Panc1 (cell line): ENCODE results near the gene HTT-AS. TPM values are rescaled to one million over a fixed set of nuclear protein-coding genes. Genes with fewer than 3 reads are reported as not detected.

Experiments
- ATAC-seq: fragments of 200-7000 bp; cut with Tn5 transposase; 2 replicates; pipeline ENCODE4 v1.9.1; 2020; ENCODE audit warnings: mild to moderate bottlenecking, moderate library complexity
- BruUV-seq: library from RNA; stranded (reverse); fragments of 400-500 nt; replicated peaks from 2 replicates; lab custom pipeline; 2021; lab: Mats Ljungman, UMichigan
- CTCF ChIA-PET: fragments of 300-600 bp; sonication (Branson Sonifier 250); formaldehyde crosslinking; loops from one replicate; lab custom pipeline; 2022; ENCODE audit warnings: antibody characterized with exemption; lab: Charles Lee
- POLR2A ChIA-PET: fragments of 300-600 bp; sonication (Branson Sonifier 250); formaldehyde crosslinking; loops from one replicate; lab custom pipeline; 2022; ENCODE audit warnings: antibody characterized with exemption; lab: Charles Lee
- DNase-seq: peaks from one replicate; pipeline ENCODE4 v3.0.0-alpha.2; 2010; ENCODE audit warnings: low read depth, low spot score
- H3K27ac ChIP-seq: 2 replicates; pipeline ENCODE4 v1.5.1; 2011; ENCODE audit warnings: mild to moderate bottlenecking, low read length, inconsistent platforms
- H3K27me3 ChIP-seq: fragments of 200-500 bp; sonication (Bioruptor generic); 2 replicates; pipeline ENCODE4 v1.6.0; 2014; ENCODE audit warnings: low read length, inconsistent platforms; ENCODE audit not compliant: control insufficient read depth, insufficient read depth
- H3K36me3 ChIP-seq: fragments of 200-500 bp; sonication (Bioruptor generic); 2 replicates; pipeline ENCODE4 v1.5.1; 2014; ENCODE audit warnings: inconsistent platforms, mild to moderate bottlenecking, low read length, moderate library complexity; ENCODE audit not compliant: control insufficient read depth, insufficient read depth
- H3K4me1 ChIP-seq: 2 replicates; pipeline ENCODE4 v1.5.1; 2011; ENCODE audit warnings: inconsistent platforms, mild to moderate bottlenecking, low read length, moderate library complexity; ENCODE audit not compliant: control insufficient read depth, insufficient read depth
- H3K4me3 ChIP-seq, 2 experiments: 2 replicates each; pipeline ENCODE4 v1.5.1; 2011 to 2012; ENCODE audit warnings: low read depth in 2 of 2, low read length in 2 of 2, mild to moderate bottlenecking in 2 of 2, inconsistent platforms in 1 of 2, moderate library complexity in 1 of 2
- H3K9me3 ChIP-seq: fragments of 200-500 bp; sonication (Bioruptor generic); 2 replicates; pipeline ENCODE4 v1.5.1; 2014; ENCODE audit warnings: low read depth, mild to moderate bottlenecking, inconsistent platforms, low read length, moderate library complexity; ENCODE audit not compliant: control insufficient read depth, insufficient read depth
- POLR2AphosphoS5 ChIP-seq: IDR thresholded peaks from 2 replicates; pipeline ENCODE4 v1.6.1; 2012; ENCODE audit warnings: mild to moderate bottlenecking, low read depth, low read length, moderate library complexity
- SIN3A ChIP-seq: IDR thresholded peaks from 2 replicates; pipeline ENCODE4 v1.6.1; 2012; ENCODE audit warnings: low read depth, mild to moderate bottlenecking, low read length, moderate library complexity, borderline replicate concordance; ENCODE audit not compliant: insufficient read depth
- TCF7L2 ChIP-seq: IDR thresholded peaks from 2 replicates; pipeline ENCODE4 v1.6.1; 2011; ENCODE audit warnings: mild to moderate bottlenecking, low read depth, low read length, inconsistent platforms
- in situ Hi-C: cut with HindIII; loops from 2 replicates; pipeline ENCODE4 v1.10.0; 2016; ENCODE audit warnings: low sequenced_read_pairs, low pct_unique_long_range_greater_than_20kb
- intact Hi-C: fragments of 100-400 bp; cut with micrococcal nuclease; formaldehyde crosslinking; loops from one replicate; pipeline ENCODE4 v1.10.0; 2022; ENCODE audit not compliant: unreplicated experiment
- total RNA-seq: library from RNA; stranded (reverse); gene quantifications from one replicate; pipeline ENCODE4 v1.2.1, GENCODE V29; 2021; ENCODE audit not compliant: unreplicated experiment
- TF ChIP-seq, protein P1 (sequence below): fragments of 450-650 bp; IDR thresholded peaks from 2 replicates; pipeline ENCODE4 v1.5.1; 2017; ENCODE audit warnings: mild to moderate bottlenecking
- TF ChIP-seq, protein P2 (sequence below), 2 experiments: IDR thresholded peaks; 2 replicates each; pipeline ENCODE4 v1.6.1; 2011 to 2012; ENCODE audit warnings: low read depth in 2 of 2, control low read depth in 1 of 2, low read length in 1 of 2, mild to moderate bottlenecking in 1 of 2, moderate library complexity in 1 of 2; ENCODE audit not compliant: insufficient read depth in 1 of 2

The HTT-AS gene
- total RNA-seq, 1 experiment from 2014 or later, result not detected

DNA sequence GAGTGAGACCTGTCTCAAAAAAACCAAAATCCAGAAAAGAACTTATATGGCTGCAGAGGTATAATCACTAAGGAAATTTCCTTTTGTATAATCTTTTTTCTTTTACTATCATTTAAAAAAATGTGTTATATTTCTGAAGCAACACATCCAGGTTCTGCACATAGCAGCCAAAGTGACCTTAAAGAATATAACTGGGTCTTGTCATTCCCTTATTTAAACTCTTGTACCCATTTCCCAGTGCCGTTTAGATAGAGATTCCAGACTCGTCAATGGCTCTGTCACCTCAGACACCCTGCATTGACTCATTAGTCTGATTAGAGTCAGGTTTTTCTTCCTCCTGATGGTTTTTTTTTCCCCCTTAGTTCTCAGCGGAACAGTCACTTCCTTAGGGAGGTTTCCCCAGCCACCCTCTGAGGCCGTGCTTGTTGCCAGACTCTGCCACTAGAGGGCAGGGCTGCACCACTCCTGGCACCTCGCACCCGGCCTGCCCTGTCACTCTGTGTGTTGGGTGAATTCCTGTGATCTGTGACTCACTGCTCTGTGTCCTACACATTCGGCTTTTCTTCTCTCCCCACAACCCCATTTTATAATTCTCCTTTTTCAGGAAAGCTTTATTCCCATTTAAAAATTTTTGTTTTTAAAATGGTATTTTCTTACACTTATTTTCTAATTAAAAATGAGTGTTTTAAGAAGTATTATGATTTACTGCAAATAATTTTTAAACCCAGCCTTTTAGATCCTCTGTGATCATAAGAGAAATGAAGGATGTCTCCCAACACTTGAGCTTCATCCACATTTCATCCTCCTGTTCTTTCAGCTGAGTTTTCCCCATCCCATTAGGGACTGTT is 32.2 kb upstream of the HTT-AS start:
- intact Hi-C loops (no loop called here), in situ Hi-C loops (no loop called here)
- Histone ChIP-seq H3K4me3 (no peak overlapping the region), H3K27me3 (no peaks in the 10 kb centered on the region), H3K9me3 (no peaks in the 10 kb centered on the region), H3K36me3 (peaks cover 3% of the 10 kb centered on the region; the same call in 1 of the 2 replicates), H3K27ac (no peak overlapping the region), H3K4me1 (no peaks in the 10 kb centered on the region)
- CTCF ChIA-PET, result interaction anchor here (0.8 kb wide), 1 partner anchor 23 kb away, joined by 3 read pairs; no protein-coding TSS in a partner anchor
- DNase-seq, result peak; percentile 83
- POLR2A ChIA-PET, result no interaction called here
- peak; percentile 100 for ATAC-seq
- TF ChIP-seq, protein P1, sequence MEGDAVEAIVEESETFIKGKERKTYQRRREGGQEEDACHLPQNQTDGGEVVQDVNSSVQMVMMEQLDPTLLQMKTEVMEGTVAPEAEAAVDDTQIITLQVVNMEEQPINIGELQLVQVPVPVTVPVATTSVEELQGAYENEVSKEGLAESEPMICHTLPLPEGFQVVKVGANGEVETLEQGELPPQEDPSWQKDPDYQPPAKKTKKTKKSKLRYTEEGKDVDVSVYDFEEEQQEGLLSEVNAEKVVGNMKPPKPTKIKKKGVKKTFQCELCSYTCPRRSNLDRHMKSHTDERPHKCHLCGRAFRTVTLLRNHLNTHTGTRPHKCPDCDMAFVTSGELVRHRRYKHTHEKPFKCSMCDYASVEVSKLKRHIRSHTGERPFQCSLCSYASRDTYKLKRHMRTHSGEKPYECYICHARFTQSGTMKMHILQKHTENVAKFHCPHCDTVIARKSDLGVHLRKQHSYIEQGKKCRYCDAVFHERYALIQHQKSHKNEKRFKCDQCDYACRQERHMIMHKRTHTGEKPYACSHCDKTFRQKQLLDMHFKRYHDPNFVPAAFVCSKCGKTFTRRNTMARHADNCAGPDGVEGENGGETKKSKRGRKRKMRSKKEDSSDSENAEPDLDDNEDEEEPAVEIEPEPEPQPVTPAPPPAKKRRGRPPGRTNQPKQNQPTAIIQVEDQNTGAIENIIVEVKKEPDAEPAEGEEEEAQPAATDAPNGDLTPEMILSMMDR, result peak; percentile 95
- no peak for TF ChIP-seq TCF7L2
- BruUV-seq, result no TSS peak

DNA sequence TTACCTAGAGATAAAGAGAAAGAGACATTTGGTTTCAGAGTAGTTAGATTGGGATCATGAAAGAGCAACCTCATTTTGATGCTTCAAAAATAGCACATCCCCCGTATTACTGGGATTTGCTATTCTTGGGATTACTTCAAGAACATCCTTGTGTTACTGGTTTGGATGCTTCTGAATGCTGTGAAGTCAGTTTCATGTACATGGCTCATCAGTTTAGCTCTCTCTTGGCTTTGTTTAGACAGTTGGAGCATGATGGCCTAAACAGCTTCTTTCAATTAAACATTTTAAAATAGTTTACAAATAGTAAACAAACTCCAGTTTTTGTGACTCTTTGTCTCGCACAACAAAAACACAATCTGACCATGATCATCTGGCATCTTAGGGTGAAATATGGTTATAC is 24.0 kb upstream of the HTT-AS start:
- Histone ChIP-seq H3K4me3 (no peak overlapping the region), H3K4me1 (no peaks in the 10 kb centered on the region), H3K27ac (no peak overlapping the region), H3K36me3 (no peaks in the 10 kb centered on the region; the same call in 1 of the 2 replicates), H3K9me3 (no peaks in the 10 kb centered on the region), H3K27me3 (no peaks in the 10 kb centered on the region)
- ChIA-PET POLR2A (no interaction called here), CTCF (no interaction called here)
- no TSS peak for BruUV-seq
- DNase-seq (no peak), ATAC-seq (no peak)
- in situ Hi-C loops (no loop called here), intact Hi-C loops (no loop called here)
- TF ChIP-seq POLR2AphosphoS5 (no peak), SIN3A (no peak), TCF7L2 (no peak)
- TF ChIP-seq, protein P1, result no peak
- TF ChIP-seq, protein P2, sequence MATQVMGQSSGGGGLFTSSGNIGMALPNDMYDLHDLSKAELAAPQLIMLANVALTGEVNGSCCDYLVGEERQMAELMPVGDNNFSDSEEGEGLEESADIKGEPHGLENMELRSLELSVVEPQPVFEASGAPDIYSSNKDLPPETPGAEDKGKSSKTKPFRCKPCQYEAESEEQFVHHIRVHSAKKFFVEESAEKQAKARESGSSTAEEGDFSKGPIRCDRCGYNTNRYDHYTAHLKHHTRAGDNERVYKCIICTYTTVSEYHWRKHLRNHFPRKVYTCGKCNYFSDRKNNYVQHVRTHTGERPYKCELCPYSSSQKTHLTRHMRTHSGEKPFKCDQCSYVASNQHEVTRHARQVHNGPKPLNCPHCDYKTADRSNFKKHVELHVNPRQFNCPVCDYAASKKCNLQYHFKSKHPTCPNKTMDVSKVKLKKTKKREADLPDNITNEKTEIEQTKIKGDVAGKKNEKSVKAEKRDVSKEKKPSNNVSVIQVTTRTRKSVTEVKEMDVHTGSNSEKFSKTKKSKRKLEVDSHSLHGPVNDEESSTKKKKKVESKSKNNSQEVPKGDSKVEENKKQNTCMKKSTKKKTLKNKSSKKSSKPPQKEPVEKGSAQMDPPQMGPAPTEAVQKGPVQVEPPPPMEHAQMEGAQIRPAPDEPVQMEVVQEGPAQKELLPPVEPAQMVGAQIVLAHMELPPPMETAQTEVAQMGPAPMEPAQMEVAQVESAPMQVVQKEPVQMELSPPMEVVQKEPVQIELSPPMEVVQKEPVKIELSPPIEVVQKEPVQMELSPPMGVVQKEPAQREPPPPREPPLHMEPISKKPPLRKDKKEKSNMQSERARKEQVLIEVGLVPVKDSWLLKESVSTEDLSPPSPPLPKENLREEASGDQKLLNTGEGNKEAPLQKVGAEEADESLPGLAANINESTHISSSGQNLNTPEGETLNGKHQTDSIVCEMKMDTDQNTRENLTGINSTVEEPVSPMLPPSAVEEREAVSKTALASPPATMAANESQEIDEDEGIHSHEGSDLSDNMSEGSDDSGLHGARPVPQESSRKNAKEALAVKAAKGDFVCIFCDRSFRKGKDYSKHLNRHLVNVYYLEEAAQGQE (IDR thresholded peaks at IDR 0.05; ENCODE audit: insufficient read depth in 1 of 2, low read depth in 2 of 2, low read length in 1 of 2), result no peak
